Measurements from ENCODE around the gene SDCCAG8. TPM values are rescaled to one million over a fixed set of nuclear protein-coding genes. Genes with fewer than 3 reads are reported as not detected.

The SDCCAG8 gene
- total and polyA plus RNA-seq, 2 experiments from 2014 or later, result 28.0 to 66.7 TPM

DNA sequence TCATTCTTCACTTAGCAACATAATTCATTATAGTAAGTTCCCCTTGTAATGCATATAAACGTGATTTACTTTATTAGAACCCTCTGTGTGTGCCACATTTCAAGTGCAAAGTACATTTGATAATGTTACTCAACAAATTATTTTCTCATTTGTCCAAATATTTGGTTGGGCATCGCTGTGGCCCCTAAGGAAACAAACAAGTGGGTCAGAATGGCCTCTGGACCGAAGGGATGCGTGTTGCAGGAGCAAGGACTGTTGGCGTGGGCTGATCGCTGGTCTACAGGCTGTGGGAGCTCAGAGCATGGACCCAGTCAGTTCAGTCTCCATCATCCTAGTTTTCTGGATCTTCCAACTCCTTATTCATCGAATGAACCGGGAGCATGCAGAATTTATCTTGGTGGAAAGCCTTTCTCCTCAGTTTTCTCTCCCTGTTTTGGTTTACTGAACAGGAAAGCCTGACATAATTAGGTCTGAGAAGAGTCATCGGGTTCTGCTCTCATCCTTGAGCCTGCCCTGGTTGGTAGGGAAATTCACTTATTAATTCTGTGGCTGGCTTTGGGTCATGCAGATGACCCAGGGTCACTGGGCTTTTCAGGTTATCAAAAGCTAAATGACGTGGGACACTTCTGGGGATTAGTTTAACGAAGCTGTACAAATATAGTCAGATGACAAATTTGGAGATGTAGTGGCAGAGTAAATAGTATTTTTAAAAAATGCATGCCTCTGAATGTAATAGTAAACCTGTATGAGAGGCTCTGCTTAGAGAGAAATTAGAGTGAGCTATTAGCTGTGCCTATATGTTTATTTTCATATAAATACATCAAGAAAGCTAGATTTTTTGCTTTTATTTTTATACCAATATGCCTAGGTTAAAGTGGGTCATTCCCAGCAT is 200.2 kb downstream of the SDCCAG8 start:
- Histone ChIP-seq H3K4me1 (ENCODE audit: insufficient read depth) (no peaks in the 10 kb centered on the region), H3K36me3 (ENCODE audit: insufficient read depth) (no peaks in the 10 kb centered on the region), H2AFZ (no peak overlapping the region), H3K27ac (ENCODE audit: low read depth) (no peak overlapping the region), H3K9me2 (ENCODE audit: insufficient read depth) (no peaks in the 10 kb centered on the region), H3K4me2 (no peak overlapping the region), H4K20me1 (replicated peaks; ENCODE audit: insufficient read depth) (no peaks in the 10 kb centered on the region), H3K79me2 (replicated peaks; ENCODE audit: insufficient read depth) (no peaks in the 10 kb centered on the region), H3K27me3 (ENCODE audit: insufficient read depth) (no peaks in the 10 kb centered on the region), H3K4me3 (no peak overlapping the region), H3F3A (replicated peaks; ENCODE audit: low read depth) (no peaks in the 10 kb centered on the region)
- ATAC-seq (no peak), DNase-seq (ENCODE audit: low spot score) (no peak)
- TF ChIP-seq, protein P1, sequence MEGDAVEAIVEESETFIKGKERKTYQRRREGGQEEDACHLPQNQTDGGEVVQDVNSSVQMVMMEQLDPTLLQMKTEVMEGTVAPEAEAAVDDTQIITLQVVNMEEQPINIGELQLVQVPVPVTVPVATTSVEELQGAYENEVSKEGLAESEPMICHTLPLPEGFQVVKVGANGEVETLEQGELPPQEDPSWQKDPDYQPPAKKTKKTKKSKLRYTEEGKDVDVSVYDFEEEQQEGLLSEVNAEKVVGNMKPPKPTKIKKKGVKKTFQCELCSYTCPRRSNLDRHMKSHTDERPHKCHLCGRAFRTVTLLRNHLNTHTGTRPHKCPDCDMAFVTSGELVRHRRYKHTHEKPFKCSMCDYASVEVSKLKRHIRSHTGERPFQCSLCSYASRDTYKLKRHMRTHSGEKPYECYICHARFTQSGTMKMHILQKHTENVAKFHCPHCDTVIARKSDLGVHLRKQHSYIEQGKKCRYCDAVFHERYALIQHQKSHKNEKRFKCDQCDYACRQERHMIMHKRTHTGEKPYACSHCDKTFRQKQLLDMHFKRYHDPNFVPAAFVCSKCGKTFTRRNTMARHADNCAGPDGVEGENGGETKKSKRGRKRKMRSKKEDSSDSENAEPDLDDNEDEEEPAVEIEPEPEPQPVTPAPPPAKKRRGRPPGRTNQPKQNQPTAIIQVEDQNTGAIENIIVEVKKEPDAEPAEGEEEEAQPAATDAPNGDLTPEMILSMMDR (conservative IDR thresholded peaks at IDR 0.05; ENCODE audit: low read depth in 2 of 2), result no peak
- TF ChIP-seq POLR2AphosphoS5 (IDR thresholded peaks at IDR 0.05; ENCODE audit: low read depth) (no peak), CREB1 (CRISPR knock-in tag; IDR thresholded peaks at IDR 0.05; ENCODE audit: low read depth) (no peak), EZH2phosphoT487 (IDR thresholded peaks at IDR 0.05; ENCODE audit: unreplicated experiment) (no peak), STAT1 (IDR thresholded peaks at IDR 0.05; ENCODE audit: unreplicated experiment) (no peak), ZNF331 (CRISPR knock-in tag; IDR thresholded peaks at IDR 0.05; ENCODE audit: low read depth) (no peak), ETS1 (IDR thresholded peaks at IDR 0.05) (no peak), ZNF114 (CRISPR knock-in tag; IDR thresholded peaks at IDR 0.05) (no peak), NANOG (IDR thresholded peaks at IDR 0.05; ENCODE audit: borderline replicate concordance) (no peak), JUNB (IDR thresholded peaks at IDR 0.05; ENCODE audit: unreplicated experiment) (no peak), EZH2 (IDR thresholded peaks at IDR 0.05; ENCODE audit: low read depth, unreplicated experiment) (no peak)
- TF ChIP-seq, protein P2, sequence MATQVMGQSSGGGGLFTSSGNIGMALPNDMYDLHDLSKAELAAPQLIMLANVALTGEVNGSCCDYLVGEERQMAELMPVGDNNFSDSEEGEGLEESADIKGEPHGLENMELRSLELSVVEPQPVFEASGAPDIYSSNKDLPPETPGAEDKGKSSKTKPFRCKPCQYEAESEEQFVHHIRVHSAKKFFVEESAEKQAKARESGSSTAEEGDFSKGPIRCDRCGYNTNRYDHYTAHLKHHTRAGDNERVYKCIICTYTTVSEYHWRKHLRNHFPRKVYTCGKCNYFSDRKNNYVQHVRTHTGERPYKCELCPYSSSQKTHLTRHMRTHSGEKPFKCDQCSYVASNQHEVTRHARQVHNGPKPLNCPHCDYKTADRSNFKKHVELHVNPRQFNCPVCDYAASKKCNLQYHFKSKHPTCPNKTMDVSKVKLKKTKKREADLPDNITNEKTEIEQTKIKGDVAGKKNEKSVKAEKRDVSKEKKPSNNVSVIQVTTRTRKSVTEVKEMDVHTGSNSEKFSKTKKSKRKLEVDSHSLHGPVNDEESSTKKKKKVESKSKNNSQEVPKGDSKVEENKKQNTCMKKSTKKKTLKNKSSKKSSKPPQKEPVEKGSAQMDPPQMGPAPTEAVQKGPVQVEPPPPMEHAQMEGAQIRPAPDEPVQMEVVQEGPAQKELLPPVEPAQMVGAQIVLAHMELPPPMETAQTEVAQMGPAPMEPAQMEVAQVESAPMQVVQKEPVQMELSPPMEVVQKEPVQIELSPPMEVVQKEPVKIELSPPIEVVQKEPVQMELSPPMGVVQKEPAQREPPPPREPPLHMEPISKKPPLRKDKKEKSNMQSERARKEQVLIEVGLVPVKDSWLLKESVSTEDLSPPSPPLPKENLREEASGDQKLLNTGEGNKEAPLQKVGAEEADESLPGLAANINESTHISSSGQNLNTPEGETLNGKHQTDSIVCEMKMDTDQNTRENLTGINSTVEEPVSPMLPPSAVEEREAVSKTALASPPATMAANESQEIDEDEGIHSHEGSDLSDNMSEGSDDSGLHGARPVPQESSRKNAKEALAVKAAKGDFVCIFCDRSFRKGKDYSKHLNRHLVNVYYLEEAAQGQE (IDR thresholded peaks at IDR 0.05; ENCODE audit: unreplicated experiment), result no peak
- TF ChIP-seq, protein P3, sequence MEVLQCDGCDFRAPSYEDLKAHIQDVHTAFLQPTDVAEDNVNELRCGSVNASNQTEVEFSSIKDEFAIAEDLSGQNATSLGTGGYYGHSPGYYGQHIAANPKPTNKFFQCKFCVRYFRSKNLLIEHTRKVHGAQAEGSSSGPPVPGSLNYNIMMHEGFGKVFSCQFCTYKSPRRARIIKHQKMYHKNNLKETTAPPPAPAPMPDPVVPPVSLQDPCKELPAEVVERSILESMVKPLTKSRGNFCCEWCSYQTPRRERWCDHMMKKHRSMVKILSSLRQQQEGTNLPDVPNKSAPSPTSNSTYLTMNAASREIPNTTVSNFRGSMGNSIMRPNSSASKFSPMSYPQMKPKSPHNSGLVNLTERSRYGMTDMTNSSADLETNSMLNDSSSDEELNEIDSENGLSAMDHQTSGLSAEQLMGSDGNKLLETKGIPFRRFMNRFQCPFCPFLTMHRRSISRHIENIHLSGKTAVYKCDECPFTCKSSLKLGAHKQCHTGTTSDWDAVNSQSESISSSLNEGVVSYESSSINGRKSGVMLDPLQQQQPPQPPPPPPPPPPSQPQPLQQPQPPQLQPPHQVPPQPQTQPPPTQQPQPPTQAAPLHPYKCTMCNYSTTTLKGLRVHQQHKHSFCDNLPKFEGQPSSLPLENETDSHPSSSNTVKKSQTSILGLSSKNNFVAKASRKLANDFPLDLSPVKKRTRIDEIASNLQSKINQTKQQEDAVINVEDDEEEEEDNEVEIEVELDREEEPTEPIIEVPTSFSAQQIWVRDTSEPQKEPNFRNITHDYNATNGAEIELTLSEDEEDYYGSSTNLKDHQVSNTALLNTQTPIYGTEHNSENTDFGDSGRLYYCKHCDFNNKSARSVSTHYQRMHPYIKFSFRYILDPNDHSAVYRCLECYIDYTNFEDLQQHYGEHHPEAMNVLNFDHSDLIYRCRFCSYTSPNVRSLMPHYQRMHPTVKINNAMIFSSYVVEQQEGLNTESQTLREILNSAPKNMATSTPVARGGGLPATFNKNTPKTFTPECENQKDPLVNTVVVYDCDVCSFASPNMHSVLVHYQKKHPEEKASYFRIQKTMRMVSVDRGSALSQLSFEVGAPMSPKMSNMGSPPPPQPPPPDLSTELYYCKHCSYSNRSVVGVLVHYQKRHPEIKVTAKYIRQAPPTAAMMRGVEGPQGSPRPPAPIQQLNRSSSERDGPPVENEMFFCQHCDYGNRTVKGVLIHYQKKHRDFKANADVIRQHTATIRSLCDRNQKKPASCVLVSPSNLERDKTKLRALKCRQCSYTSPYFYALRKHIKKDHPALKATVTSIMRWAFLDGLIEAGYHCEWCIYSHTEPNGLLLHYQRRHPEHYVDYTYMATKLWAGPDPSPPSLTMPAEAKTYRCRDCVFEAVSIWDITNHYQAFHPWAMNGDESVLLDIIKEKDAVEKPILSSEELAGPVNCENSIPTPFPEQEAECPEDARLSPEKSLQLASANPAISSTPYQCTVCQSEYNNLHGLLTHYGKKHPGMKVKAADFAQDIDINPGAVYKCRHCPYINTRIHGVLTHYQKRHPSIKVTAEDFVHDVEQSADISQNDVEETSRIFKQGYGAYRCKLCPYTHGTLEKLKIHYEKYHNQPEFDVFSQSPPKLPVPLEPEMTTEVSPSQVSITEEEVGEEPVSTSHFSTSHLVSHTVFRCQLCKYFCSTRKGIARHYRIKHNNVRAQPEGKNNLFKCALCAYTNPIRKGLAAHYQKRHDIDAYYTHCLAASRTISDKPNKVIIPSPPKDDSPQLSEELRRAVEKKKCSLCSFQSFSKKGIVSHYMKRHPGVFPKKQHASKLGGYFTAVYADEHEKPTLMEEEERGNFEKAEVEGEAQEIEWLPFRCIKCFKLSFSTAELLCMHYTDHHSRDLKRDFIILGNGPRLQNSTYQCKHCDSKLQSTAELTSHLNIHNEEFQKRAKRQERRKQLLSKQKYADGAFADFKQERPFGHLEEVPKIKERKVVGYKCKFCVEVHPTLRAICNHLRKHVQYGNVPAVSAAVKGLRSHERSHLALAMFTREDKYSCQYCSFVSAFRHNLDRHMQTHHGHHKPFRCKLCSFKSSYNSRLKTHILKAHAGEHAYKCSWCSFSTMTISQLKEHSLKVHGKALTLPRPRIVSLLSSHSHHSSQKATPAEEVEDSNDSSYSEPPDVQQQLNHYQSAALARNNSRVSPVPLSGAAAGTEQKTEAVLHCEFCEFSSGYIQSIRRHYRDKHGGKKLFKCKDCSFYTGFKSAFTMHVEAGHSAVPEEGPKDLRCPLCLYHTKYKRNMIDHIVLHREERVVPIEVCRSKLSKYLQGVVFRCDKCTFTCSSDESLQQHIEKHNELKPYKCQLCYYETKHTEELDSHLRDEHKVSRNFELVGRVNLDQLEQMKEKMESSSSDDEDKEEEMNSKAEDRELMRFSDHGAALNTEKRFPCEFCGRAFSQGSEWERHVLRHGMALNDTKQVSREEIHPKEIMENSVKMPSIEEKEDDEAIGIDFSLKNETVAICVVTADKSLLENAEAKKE (CRISPR knock-in tag; IDR thresholded peaks at IDR 0.05), result no peak
- Mint-ChIP-seq H3K36me3 (ENCODE audit: low read depth) (no peaks in the 10 kb centered on the region), H3K9me3 (no peaks in the 10 kb centered on the region), H3K4me3 (no peak overlapping the region), H3K27ac (peak overlapping the region; percentile 38; the same call in 1 of the 2 replicates), H3K27me3 (ENCODE audit: insufficient read depth, low read depth, poor library complexity) (peaks cover 2% of the 10 kb centered on the region), H3K4me1 (no peaks in the 10 kb centered on the region; the same call in 2 of the 3 replicates)

Data from GM23338 (cell line).